HG02642 (cell line): ENCODE measurements around the gene TTC27.
"Not testable (repeated sequence)": the region's sequence is repeated elsewhere in the genome, so short reads cannot be mapped to it uniquely, and the experiment has no call there.

Experiments used
- ATAC-seq: cut with Tn5 transposase; IDR thresholded peaks from one replicate; pipeline ENCODE4 v1.9.1; 2021; ENCODE audit warnings: mild to moderate bottlenecking; ENCODE audit not compliant: unreplicated experiment, poor library complexity

The TTC27 gene

DNA sequence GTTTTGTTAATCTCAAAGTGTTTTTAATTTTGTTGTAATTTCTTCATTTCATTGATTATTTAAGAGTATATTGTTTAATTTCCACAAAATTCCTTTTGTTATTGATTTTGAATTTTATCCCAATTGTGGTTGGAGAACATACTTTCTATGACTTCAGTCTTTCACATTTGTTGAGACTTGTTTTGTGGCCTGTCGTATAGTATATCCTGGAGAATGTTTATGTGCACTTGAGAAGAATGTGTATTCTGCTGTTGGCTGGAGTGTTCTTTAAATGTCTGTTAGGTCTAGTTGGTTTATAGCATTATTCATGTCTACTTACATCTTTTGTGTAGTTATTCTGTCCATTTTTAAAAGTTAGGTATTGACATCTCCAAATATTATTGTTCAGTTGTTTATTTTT lies 120.3 kb downstream of the TTC27 start:
- ATAC-seq: no peak

DNA sequence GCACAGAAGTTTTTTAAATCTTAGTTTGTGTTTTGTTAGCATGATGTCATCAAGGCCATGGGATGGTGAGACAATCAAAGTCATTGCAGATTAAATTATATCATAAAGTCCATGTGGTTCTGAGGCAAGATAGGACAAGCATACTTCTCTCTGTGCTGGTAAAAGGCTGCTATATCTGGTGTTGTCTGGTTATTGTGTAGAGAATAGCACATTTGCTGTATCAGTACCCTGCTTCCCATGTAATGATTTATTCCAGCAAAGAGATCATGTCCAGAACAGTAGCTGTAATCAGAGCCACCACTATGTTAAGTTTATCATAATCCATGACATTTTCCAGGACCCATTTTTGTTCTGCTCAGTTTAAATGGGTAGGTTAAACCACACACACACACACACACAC lies 123.0 kb downstream of the TTC27 start:
- no peak for ATAC-seq

DNA sequence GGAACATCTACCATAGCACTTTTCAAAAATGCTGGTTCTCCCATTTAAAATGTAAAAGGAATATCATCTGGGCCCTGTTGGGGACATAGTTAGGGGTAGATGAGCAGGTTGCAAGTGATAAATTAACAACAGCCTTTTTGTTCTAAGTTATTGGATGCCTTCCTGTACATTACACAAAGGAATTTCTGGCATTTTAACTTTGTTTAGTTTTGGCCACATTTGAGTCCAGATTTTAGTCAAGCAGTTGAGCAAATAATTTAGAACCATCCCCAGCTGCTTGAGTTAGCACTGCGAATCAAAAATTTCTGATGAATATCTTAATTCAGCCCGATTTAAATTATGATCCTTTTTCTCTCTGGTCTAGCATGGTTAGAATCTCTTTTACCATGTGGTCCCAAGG lies 124.4 kb downstream of the TTC27 start:
- ATAC-seq: no peak

- no peak for ATAC-seq
These were observed 125.1 kb downstream of the TTC27 start for GRCh38 chr2:32752952-32753351.

DNA sequence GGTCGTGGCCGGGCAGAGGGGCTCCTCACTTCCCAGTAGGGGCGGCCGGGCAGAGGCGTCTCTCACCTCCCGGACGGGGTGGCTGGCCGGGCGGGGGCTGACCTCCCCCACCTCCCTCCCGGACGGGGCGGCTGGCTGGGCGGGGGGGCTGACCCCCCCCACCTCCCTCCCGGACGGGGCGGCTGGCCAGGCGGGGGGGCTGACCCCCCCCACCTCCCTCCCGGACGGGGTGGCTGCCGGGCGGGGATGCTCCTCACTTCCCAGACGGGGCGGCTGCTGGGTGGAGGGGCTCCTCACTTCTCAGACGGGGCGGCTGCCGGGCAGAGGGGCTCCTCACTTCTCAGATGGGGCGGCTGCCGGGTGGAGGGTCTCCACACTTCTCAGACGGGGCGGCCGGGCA lies 126.8 kb downstream of the TTC27 start:
- not testable (repeated sequence) for ATAC-seq

GRCh38 chr2:32755666-32756065 lies 127.8 kb downstream of the TTC27 start:
- ATAC-seq: no peak

DNA sequence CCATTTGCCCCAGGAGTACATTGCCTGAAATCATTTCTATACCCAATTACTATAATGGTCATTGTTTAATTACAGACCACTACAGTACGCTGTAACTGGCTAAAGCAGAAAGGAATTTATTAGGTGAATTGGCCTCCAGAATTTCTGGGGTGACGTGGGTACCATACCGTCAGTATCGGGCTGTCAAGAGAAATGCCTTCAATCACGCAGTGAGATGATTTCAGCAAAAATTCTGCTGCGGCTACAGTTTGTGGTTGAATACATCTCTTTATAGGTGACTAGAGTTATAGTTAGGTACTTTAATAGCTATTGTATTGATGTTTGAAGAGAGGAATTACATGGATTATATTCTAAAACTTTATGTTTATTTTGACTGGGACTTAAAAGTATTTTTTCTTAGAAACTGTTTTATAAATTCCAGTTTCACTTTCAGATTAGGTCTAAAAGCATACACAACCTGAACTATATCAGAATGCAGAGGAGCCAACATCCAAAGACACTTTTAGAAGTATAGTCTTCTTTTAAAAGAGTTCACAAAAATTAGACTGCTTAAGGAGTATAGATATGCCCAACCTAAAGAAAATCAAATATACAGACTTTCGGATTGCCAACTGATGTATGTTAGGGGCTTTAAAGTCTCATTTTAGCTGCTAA lies 128.4 kb downstream of the TTC27 start:
- no peak for ATAC-seq

GRCh38 chr2:32758232-32758631 lies 130.4 kb downstream of the TTC27 start:
- no peak for ATAC-seq

GRCh38 chr2:32760628-32761027 lies 132.8 kb downstream of the TTC27 start:
- ATAC-seq: no peak

- no peak for ATAC-seq
These were observed 140.7 kb downstream of the TTC27 start for GRCh38 chr2:32768387-32769174.

- ATAC-seq: no peak
These were observed 142.5 kb downstream of the TTC27 start for GRCh38 chr2:32770360-32770759.

GRCh38 chr2:32772638-32773447 lies 145.0 kb downstream of the TTC27 start:
- no peak for ATAC-seq

DNA sequence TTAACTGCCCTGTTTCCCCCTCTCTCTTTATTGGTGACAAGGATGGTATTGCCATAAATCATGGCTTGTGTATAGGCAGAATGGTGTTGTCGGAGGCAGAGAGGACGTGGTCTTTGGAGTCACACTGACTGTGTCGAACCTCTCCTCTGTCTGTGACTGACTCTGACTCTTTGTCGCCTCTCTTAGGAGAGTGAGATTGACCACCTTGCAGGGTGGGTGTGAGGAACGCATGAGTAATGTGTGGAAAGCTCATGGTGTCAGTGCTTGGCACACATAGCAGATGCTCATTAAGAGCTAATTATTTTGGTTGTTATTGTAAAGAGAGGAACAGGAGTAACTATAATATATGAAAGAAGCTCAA lies 145.6 kb downstream of the TTC27 start:
- no peak for ATAC-seq

DNA sequence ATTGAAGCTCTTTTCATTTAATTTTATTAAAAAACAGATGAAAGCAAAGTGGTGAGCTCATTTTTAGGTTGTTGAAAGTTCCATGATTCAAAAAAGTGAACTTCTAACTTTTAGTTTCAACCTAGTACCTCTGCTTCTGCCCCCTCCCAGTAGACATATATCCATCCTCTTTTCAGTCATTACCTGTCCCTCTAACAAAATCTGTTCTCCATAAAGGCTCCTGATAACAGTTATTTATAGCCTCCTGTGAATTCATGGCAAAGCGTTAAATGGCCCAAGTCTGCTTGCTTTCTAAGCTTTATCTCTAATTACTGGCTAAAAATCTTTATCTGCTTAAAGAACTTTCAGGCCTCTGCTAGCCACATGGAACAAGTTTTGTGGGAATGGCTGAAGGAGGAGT lies 148.1 kb downstream of the TTC27 start:
- no peak for ATAC-seq

DNA sequence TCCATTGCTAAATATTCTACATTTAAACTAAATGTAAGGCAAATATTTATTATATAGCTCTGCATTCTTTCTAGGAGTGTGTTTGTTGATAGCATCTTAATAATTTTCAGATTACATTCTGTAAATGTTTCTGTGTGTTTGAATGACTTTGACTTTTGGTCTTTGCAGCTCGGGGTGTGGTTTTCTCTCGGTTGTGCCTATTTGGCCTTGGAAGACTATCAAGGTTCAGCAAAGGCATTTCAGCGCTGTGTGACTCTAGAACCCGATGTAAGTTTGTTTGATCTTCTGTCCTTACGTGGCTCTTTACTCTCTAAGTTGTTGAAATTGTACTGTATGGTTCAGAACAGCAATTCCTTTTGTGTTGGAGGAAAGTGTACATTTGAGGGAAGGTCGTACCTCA lies 149.9 kb downstream of the TTC27 start:
- ATAC-seq: no peak

GRCh38 chr2:32780961-32781360 lies 153.1 kb downstream of the TTC27 start:
- no peak for ATAC-seq

GRCh38 chr2:32783469-32783868 lies 155.6 kb downstream of the TTC27 start:
- no peak for ATAC-seq

DNA sequence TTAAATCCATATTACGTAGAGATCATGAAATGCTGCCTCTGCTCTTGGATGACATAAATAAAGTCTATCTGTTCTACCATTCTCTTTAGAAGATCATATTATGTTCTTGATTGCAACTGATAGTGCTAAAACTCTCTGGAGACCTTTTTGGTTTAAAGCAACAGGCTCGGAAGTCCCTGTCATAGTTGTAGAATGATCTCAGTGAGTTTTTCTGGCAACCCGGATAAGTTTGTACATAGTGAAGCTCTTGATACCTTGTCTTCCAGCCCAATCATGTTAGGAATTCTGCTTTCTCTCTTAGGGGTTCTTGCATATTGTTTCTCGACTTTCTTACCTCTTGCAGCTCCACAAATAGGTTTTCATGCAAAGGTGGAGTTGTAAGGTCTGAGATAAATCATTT lies 156.1 kb downstream of the TTC27 start:
- no peak for ATAC-seq

- no peak for ATAC-seq
These were observed 159.4 kb downstream of the TTC27 start for GRCh38 chr2:32787207-32787606.

DNA sequence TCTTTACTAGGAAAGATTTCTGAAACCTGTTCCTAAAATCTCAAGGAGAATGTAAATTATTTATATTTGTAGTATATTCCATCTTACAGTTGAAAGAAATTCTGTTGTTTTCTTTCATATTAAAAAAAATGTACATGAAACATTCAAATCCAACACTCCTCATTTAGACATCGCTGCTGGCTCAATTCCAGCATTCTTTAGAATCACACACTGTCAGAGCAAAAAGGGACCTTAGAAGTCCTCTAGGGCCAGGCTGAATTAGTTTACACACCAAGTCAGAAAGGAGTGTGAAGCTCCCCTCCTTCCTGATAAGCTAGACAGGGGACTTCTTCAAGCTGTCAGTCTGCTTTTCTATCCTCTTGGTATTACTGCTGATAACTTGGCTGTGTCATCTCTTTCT lies 160.3 kb downstream of the TTC27 start:
- no peak for ATAC-seq

DNA sequence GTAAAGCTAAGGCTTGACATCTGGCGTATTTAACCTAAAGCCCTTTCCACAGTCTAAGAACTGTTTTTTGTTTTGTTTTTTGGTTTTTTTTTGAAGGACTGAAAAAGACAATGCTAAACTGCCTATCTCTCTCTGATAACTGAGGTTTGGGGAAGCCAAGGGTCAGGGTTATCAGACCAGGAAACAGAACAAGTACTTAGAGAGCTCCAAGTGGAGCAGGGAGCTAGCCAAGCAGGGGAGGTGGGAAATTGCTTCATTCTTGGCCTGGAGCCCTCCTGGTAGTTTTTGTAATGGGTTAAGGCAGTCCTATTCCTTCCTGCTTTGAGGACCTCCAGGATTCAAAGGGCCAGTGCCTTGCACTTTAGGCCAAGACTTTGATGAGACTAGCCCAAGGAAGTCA lies 164.6 kb downstream of the TTC27 start:
- no peak for ATAC-seq
